AG09309 (cell line): ENCODE results near the gene P2RY13.

ENCODE experiments used
- DNase-seq: peaks from one replicate; pipeline ENCODE4 v3.0.0-alpha.2; 2010; ENCODE audit warnings: low read depth
- H3K4me3 ChIP-seq: 2 replicates; pipeline ENCODE4 v1.5.1; 2011; ENCODE audit warnings: mild to moderate bottlenecking, low read depth, low read length, moderate library complexity; ENCODE audit not compliant: control insufficient read depth
- TF ChIP-seq, protein P1 (sequence below): IDR thresholded peaks from 2 replicates; pipeline ENCODE4 v1.5.1; 2011; ENCODE audit warnings: mild to moderate bottlenecking, low read depth, low read length, inconsistent platforms; ENCODE audit not compliant: insufficient read depth, control insufficient read depth; ENCODE audit errors: missing control alignments

The P2RY13 gene

DNA sequence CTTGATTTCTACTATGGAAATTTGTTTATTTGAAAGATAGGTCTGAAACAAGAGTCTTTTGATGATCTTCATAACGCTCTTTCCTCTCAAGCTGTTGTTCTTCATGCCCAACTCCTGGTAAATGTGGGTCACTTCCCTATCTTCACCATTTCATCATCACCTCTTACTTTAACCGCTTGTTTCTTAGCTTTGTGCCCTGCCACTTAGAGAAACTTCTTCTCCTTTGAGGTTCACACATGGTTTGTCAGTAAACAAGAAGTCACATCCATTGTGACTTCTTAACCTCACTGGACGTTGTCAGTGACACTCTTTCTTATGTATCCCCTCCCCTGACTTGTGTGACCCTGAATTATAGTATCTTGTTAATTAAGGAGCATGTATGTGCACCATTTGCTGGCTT lies 16.9 kb upstream of the P2RY13 start:
- no peak for DNase-seq
- H3K4me3 ChIP-seq: no peak overlapping the region
- TF ChIP-seq, protein P1, sequence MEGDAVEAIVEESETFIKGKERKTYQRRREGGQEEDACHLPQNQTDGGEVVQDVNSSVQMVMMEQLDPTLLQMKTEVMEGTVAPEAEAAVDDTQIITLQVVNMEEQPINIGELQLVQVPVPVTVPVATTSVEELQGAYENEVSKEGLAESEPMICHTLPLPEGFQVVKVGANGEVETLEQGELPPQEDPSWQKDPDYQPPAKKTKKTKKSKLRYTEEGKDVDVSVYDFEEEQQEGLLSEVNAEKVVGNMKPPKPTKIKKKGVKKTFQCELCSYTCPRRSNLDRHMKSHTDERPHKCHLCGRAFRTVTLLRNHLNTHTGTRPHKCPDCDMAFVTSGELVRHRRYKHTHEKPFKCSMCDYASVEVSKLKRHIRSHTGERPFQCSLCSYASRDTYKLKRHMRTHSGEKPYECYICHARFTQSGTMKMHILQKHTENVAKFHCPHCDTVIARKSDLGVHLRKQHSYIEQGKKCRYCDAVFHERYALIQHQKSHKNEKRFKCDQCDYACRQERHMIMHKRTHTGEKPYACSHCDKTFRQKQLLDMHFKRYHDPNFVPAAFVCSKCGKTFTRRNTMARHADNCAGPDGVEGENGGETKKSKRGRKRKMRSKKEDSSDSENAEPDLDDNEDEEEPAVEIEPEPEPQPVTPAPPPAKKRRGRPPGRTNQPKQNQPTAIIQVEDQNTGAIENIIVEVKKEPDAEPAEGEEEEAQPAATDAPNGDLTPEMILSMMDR: no peak

DNA sequence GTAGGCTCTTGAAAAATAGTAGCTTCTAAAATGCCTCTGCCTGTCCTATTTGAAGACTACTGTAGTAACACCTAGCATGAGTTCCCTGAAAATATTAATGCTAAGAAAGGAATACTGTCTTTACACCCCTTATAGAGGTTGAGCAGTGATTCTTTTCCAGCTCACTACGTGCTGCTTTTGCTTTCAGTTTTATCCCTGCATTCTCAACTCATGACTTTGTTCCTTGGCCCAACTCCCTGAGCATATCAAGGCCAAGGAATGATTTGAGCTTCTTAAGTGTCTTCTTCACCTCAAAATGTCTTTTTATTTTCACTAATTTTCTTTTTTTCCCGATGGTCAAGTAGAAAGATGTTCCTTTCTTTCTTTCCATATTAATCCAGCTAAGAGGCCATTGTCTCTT lies 16.5 kb upstream of the P2RY13 start:
- H3K4me3 ChIP-seq: no peak overlapping the region
- TF ChIP-seq, protein P1: no peak
- peak; percentile 34 for DNase-seq

DNA sequence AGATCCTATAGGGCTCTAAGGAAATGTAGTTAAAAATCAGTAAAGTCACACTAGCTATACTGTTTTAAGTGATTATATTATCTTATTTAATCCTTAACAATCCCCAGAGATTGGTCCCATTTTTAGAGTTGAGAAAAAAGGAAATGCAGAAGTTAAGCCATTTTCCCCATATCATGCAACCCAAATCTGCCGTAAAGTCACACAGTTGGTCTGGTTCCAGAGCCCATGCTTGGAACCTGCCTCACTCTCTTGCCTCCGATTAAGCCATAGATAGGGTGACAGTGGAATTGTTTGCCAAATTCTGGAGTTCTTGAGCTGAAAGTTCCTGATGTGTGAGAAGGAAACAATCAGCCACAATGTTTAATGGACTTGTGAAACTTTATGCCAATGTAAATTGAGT lies 2.3 kb upstream of the P2RY13 start:
- no peak for DNase-seq
- H3K4me3 ChIP-seq: no peak overlapping the region
- TF ChIP-seq, protein P1: no peak

DNA sequence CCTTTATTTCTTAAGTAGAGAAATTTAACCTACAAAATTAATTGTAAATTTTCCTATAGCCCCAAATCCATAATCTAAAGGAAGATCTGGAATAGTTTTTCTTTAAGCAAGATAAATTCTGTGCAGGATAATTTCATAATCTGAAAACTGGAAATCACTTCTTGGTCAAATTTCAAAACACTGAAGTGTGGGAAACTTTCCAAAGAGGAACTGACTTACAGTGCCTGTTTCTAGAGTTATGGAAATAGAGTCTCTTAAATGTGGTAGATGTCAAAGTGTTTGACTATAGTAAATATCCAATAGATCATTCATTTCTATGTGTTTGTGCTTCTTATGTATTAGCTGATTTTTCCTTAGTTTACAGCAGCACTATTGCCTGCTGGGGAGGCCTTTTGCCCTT lies 1.6 kb upstream of the P2RY13 start:
- H3K4me3 ChIP-seq: no peak overlapping the region
- TF ChIP-seq, protein P1: no peak
- no peak for DNase-seq

DNA sequence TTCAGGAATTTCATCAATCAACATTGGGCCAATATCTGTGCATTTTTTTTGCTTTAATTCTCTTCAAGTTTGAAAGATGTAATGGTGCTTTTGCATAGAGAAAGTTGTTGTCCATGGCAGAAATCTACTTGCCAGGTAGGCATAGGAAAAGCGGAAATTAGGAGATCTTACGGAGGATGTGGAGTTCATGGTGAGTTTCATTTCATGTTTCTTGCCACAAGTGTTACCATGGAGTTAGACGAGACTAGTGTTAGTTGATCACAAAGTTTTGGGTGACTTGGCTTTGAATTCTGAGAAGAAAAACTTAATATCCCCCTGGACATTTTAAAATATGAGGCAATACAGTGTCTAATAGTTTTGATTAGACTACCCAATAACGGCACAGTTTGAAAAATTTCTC lies 1.0 kb upstream of the P2RY13 start:
- DNase-seq: no peak
- TF ChIP-seq, protein P1: no peak
- no peak overlapping the region for H3K4me3 ChIP-seq

DNA sequence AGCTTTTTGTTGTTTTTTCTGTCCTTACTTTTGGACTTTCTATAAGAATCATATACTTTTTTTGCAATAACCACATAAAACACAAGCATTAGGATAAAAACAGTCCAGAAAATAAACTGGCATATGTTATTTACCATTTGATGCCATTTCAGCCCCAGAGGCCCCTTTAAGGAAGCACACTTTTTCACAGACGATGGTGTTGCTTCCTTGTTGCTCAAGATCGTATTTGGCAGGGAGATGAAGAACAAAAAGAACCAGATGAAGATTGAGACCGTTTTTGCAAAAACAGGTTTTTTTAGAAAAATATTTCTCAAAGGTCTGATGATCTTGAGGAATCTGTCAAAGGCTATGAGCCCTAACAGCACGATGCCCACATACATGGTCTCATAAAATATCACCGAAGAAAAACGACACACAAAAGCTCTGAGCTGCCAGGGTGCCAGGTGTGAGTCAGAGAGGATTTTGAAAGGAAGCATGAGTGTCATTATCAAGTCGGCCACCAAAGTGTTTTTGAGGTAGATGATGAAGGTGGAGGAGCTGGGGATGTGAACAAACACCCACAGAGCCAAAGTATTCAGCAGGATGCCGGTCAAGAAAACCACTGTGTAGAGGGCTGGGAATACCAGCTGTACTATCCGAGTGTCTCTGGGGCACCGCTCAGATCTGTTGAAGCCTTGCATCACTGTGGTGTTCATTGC lies 902 bp downstream of the P2RY13 start:
- no peak for DNase-seq
- TF ChIP-seq, protein P1: no peak
- no peak overlapping the region for H3K4me3 ChIP-seq
